ENCODE data around the gene BBS5. TPM values are rescaled to one million over a fixed set of nuclear protein-coding genes. Genes with fewer than 3 reads are reported as not detected.

BBS5 gene
- total and polyA plus RNA-seq, 2 experiments from 2014 or later = 0.10 to 0.36 TPM

DNA sequence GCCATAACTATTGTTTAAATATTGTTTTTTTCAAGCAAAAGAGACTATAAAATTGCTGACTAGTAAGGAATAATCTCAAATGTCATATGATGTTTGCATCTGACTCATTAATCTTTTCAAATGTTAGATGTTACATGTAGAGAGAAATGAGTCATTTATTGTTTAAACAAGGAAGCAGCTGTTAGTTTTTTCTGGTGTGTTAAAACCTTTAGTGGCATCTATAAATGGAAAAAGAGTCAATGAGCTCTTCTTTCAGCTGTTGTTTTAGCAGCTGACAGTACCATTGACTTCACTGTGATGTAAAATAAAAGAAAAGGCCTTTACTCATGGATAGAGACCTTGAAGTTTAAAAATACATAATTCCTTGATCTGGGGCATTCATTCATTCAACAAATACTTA is 28.4 kb downstream of the BBS5 start:
- H3K4me3 Mint-ChIP-seq = no peak overlapping the region
- Histone ChIP-seq H3K79me2 (replicated peaks; ENCODE audit: insufficient read depth) (no peaks in the 10 kb centered on the region), H3K4me3 (no peak overlapping the region)

More for the DNA sequence above, 28.4 kb downstream of the BBS5 start:
- peaks cover 17% of the 10 kb centered on the region for H3K9me3 Mint-ChIP-seq
- TF ChIP-seq ZNF331 (CRISPR knock-in tag; IDR thresholded peaks at IDR 0.05; ENCODE audit: low read depth) (no peak), POLR2AphosphoS5 (IDR thresholded peaks at IDR 0.05; ENCODE audit: low read depth) (no peak), EZH2phosphoT487 (IDR thresholded peaks at IDR 0.05; ENCODE audit: unreplicated experiment) (no peak), JUNB (IDR thresholded peaks at IDR 0.05; ENCODE audit: unreplicated experiment) (no peak), STAT1 (IDR thresholded peaks at IDR 0.05; ENCODE audit: unreplicated experiment) (no peak), EZH2 (IDR thresholded peaks at IDR 0.05; ENCODE audit: low read depth, unreplicated experiment) (no peak), NANOG (IDR thresholded peaks at IDR 0.05; ENCODE audit: borderline replicate concordance) (no peak)
- TF ChIP-seq, protein P1, sequence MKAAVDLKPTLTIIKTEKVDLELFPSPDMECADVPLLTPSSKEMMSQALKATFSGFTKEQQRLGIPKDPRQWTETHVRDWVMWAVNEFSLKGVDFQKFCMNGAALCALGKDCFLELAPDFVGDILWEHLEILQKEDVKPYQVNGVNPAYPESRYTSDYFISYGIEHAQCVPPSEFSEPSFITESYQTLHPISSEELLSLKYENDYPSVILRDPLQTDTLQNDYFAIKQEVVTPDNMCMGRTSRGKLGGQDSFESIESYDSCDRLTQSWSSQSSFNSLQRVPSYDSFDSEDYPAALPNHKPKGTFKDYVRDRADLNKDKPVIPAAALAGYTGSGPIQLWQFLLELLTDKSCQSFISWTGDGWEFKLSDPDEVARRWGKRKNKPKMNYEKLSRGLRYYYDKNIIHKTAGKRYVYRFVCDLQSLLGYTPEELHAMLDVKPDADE (IDR thresholded peaks at IDR 0.05) = no peak
- TF ChIP-seq, protein P2, sequence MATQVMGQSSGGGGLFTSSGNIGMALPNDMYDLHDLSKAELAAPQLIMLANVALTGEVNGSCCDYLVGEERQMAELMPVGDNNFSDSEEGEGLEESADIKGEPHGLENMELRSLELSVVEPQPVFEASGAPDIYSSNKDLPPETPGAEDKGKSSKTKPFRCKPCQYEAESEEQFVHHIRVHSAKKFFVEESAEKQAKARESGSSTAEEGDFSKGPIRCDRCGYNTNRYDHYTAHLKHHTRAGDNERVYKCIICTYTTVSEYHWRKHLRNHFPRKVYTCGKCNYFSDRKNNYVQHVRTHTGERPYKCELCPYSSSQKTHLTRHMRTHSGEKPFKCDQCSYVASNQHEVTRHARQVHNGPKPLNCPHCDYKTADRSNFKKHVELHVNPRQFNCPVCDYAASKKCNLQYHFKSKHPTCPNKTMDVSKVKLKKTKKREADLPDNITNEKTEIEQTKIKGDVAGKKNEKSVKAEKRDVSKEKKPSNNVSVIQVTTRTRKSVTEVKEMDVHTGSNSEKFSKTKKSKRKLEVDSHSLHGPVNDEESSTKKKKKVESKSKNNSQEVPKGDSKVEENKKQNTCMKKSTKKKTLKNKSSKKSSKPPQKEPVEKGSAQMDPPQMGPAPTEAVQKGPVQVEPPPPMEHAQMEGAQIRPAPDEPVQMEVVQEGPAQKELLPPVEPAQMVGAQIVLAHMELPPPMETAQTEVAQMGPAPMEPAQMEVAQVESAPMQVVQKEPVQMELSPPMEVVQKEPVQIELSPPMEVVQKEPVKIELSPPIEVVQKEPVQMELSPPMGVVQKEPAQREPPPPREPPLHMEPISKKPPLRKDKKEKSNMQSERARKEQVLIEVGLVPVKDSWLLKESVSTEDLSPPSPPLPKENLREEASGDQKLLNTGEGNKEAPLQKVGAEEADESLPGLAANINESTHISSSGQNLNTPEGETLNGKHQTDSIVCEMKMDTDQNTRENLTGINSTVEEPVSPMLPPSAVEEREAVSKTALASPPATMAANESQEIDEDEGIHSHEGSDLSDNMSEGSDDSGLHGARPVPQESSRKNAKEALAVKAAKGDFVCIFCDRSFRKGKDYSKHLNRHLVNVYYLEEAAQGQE (IDR thresholded peaks at IDR 0.05; ENCODE audit: unreplicated experiment) = no peak
- TF ChIP-seq, protein P3, sequence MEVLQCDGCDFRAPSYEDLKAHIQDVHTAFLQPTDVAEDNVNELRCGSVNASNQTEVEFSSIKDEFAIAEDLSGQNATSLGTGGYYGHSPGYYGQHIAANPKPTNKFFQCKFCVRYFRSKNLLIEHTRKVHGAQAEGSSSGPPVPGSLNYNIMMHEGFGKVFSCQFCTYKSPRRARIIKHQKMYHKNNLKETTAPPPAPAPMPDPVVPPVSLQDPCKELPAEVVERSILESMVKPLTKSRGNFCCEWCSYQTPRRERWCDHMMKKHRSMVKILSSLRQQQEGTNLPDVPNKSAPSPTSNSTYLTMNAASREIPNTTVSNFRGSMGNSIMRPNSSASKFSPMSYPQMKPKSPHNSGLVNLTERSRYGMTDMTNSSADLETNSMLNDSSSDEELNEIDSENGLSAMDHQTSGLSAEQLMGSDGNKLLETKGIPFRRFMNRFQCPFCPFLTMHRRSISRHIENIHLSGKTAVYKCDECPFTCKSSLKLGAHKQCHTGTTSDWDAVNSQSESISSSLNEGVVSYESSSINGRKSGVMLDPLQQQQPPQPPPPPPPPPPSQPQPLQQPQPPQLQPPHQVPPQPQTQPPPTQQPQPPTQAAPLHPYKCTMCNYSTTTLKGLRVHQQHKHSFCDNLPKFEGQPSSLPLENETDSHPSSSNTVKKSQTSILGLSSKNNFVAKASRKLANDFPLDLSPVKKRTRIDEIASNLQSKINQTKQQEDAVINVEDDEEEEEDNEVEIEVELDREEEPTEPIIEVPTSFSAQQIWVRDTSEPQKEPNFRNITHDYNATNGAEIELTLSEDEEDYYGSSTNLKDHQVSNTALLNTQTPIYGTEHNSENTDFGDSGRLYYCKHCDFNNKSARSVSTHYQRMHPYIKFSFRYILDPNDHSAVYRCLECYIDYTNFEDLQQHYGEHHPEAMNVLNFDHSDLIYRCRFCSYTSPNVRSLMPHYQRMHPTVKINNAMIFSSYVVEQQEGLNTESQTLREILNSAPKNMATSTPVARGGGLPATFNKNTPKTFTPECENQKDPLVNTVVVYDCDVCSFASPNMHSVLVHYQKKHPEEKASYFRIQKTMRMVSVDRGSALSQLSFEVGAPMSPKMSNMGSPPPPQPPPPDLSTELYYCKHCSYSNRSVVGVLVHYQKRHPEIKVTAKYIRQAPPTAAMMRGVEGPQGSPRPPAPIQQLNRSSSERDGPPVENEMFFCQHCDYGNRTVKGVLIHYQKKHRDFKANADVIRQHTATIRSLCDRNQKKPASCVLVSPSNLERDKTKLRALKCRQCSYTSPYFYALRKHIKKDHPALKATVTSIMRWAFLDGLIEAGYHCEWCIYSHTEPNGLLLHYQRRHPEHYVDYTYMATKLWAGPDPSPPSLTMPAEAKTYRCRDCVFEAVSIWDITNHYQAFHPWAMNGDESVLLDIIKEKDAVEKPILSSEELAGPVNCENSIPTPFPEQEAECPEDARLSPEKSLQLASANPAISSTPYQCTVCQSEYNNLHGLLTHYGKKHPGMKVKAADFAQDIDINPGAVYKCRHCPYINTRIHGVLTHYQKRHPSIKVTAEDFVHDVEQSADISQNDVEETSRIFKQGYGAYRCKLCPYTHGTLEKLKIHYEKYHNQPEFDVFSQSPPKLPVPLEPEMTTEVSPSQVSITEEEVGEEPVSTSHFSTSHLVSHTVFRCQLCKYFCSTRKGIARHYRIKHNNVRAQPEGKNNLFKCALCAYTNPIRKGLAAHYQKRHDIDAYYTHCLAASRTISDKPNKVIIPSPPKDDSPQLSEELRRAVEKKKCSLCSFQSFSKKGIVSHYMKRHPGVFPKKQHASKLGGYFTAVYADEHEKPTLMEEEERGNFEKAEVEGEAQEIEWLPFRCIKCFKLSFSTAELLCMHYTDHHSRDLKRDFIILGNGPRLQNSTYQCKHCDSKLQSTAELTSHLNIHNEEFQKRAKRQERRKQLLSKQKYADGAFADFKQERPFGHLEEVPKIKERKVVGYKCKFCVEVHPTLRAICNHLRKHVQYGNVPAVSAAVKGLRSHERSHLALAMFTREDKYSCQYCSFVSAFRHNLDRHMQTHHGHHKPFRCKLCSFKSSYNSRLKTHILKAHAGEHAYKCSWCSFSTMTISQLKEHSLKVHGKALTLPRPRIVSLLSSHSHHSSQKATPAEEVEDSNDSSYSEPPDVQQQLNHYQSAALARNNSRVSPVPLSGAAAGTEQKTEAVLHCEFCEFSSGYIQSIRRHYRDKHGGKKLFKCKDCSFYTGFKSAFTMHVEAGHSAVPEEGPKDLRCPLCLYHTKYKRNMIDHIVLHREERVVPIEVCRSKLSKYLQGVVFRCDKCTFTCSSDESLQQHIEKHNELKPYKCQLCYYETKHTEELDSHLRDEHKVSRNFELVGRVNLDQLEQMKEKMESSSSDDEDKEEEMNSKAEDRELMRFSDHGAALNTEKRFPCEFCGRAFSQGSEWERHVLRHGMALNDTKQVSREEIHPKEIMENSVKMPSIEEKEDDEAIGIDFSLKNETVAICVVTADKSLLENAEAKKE (CRISPR knock-in tag; IDR thresholded peaks at IDR 0.05) = no peak
- Histone ChIP-seq H3K27ac (ENCODE audit: low read depth) (no peak overlapping the region), H3K9me2 (ENCODE audit: insufficient read depth) (no peaks in the 10 kb centered on the region), H3K27me3 (ENCODE audit: insufficient read depth) (no peaks in the 10 kb centered on the region), H3K4me1 (ENCODE audit: insufficient read depth) (no peaks in the 10 kb centered on the region), H2AFZ (no peak overlapping the region), H4K20me1 (replicated peaks; ENCODE audit: insufficient read depth) (no peaks in the 10 kb centered on the region), H3K36me3 (ENCODE audit: insufficient read depth) (no peaks in the 10 kb centered on the region), H3F3A (replicated peaks; ENCODE audit: low read depth) (no peaks in the 10 kb centered on the region), H3K4me2 (no peak overlapping the region)
- peaks cover 9% of the 10 kb centered on the region; the same call in 2 of the 3 replicates for H3K4me1 Mint-ChIP-seq
- H3K36me3 Mint-ChIP-seq (ENCODE audit: low read depth) = peaks cover 17% of the 10 kb centered on the region; the same call in 2 of the 3 replicates
- H3K27me3 Mint-ChIP-seq (ENCODE audit: insufficient read depth, low read depth, poor library complexity) = no peaks in the 10 kb centered on the region
- ATAC-seq (no peak), DNase-seq (ENCODE audit: low spot score) (no peak)
- H3K27ac Mint-ChIP-seq = no peak overlapping the region

Measured in GM23338 (cell line).